Tibial artery (tissue), 4 donors: ENCODE results near the gene PSMG3.

Experiments
- DNase-seq, 2 donors: peaks; one replicate each; pipeline ENCODE4 v3.0.0-alpha.2; 2019
- H3K27ac ChIP-seq, 2 donors: fragments of 200-600 bp; sonication (generic) in 1 of 2; 1 replicate in 1 of 2; 2 replicates in 1 of 2; pipeline ENCODE4 v1.5.1; 2018 to 2019; ENCODE audit warnings: mild to moderate bottlenecking in 1 of 2
- H3K27me3 ChIP-seq, 2 donors: fragments of 200-600 bp; sonication (generic) in 1 of 2; one replicate each; pipeline versions ENCODE4 v1.5.1 to v1.6.0; 2016 to 2019
- H3K36me3 ChIP-seq, 3 donors: fragments of 200-600 bp; sonication (generic) in 2 of 3; one replicate each; pipeline ENCODE4 v1.5.1; 2016 to 2019; ENCODE audit warnings: mild to moderate bottlenecking in 2 of 3
- H3K4me1 ChIP-seq, 4 donors: fragments of 200-600 bp; sonication (generic) in 2 of 4; 1 replicate in 3 of 4; 2 replicates in 1 of 4; pipeline ENCODE4 v1.5.1; 2016 to 2019
- H3K4me3 ChIP-seq, 2 donors: fragments of 200-600 bp; sonication (generic) in 1 of 2; 1 replicate in 1 of 2; 2 replicates in 1 of 2; pipeline ENCODE4 v1.5.1; 2018 to 2019; ENCODE audit warnings: mild to moderate bottlenecking in 2 of 2
- H3K9me3 ChIP-seq, 3 donors: fragments of 200-600 bp; sonication (generic) in 1 of 3; one replicate each; pipeline ENCODE4 v1.5.1; 2016 to 2019
- intact Hi-C: fragments of 100-400 bp; cut with DNase I; formaldehyde crosslinking; loops from one replicate; pipeline ENCODE4 v1.15.0; 2023; ENCODE audit warnings: low total_unique reads
- TF ChIP-seq, protein P1 (sequence below), 2 experiments: fragments of 200-600 bp in 1 of 2; fragments of 450-650 bp in 1 of 2; IDR thresholded peaks; one replicate each; pipeline ENCODE4 v1.5.1; 2017 to 2019; ENCODE audit warnings: antibody characterized with exemption in 2 of 2, mild to moderate bottlenecking in 1 of 2, moderate library complexity in 1 of 2

Gene PSMG3

DNA sequence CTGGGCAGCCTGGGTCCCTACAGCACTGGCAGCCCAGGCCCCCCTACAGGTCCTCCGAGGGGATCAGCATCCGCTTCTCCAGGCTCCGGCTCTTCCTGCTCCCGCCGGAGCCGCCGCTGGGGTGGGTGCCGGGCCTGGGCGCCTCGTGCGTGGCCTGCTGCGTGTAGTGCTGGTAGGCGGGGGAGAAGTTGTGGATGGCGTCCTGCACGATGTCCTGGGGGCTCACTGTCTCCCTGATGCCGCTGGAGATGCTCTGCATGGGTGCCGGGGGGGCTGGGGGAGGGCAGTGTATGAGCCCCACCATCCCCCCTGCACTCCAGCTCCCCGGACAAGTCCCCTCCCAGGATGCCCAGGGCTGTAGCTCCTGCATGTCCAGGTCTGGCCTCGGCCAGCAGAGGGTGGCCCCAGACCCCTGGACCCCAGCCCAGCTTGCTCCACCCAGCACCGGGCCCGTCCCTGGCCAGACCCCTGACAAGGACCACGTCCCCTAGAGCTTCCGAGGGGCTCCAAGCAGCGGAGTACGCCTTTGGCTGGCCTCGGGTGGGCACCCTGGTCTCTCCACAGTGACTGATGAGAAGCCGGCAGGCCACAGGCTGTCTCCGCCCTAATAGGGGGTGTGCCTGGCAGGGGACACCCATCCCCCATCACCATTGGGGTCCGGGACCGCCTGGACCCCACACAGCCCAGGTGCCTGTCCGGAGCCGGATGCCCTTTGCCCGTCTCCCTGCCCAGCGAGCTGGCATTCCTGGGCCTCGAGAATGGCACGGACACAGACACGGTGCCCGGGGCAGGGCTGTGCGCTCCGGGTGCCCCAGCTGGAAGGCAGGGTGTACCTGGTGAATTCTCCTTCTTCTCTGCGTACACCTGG is 22.7 kb downstream of the PSMG3 start:
- intact Hi-C loops: no loop called here
- no peak overlapping the region for H3K4me3 ChIP-seq
- peaks cover 12 to 73% (median 33%) of the 10 kb centered on the region in 3 donors for H3K36me3 ChIP-seq
- TF ChIP-seq, protein P1, sequence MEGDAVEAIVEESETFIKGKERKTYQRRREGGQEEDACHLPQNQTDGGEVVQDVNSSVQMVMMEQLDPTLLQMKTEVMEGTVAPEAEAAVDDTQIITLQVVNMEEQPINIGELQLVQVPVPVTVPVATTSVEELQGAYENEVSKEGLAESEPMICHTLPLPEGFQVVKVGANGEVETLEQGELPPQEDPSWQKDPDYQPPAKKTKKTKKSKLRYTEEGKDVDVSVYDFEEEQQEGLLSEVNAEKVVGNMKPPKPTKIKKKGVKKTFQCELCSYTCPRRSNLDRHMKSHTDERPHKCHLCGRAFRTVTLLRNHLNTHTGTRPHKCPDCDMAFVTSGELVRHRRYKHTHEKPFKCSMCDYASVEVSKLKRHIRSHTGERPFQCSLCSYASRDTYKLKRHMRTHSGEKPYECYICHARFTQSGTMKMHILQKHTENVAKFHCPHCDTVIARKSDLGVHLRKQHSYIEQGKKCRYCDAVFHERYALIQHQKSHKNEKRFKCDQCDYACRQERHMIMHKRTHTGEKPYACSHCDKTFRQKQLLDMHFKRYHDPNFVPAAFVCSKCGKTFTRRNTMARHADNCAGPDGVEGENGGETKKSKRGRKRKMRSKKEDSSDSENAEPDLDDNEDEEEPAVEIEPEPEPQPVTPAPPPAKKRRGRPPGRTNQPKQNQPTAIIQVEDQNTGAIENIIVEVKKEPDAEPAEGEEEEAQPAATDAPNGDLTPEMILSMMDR (IDR thresholded peaks at IDR 0.05): no peak
- H3K27ac ChIP-seq: no peak overlapping the region
- no peak for DNase-seq
- H3K4me1 ChIP-seq: peaks cover 0 to 4% (median 2%) of the 10 kb centered on the region in 4 donors
- H3K9me3 ChIP-seq: no peaks in the 10 kb centered on the region
- no peaks in the 10 kb centered on the region for H3K27me3 ChIP-seq

DNA sequence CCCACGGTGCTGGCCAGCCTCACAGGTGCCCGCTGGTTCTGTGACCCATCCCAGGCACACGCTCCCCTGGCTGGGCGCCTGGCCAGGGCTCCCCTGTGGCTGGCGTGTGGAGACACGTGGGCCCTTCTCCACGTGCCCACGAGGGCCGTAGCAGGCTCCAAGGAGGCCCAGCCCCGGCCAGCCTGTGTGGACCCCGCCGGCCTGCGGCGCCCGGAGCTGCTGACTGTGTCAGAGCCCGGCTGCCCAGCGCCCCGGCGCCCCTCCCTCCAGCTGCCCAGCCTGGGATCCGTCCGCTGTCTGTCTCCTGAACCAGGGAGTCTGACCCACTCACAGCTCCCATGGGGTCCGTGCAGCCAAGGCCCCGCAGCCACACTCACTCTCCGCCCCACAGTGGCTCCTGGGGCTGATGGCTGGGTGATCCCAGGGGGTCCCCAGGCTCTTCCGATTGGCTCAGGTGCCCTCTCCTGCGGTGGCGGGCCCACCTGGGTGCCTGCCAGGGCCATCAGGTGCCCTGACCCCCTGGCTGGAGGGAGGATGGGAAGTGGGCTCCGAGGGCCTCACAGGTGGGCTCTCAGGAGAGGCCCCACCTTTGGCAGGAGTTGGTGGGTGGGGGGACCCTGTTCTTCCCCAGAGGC is 23.4 kb downstream of the PSMG3 start:
- peak in 1 of 2 donors; percentile 66 for DNase-seq
- H3K27ac ChIP-seq: no peak overlapping the region
- H3K36me3 ChIP-seq: peaks cover 14 to 81% (median 40%) of the 10 kb centered on the region in 3 donors
- TF ChIP-seq, protein P1 (IDR thresholded peaks at IDR 0.05): no peak
- intact Hi-C loops: no loop called here
- H3K9me3 ChIP-seq: no peaks in the 10 kb centered on the region
- H3K27me3 ChIP-seq: no peaks in the 10 kb centered on the region
- no peak overlapping the region for H3K4me3 ChIP-seq
- H3K4me1 ChIP-seq: peaks cover 0 to 4% (median 2%) of the 10 kb centered on the region in 4 donors

DNA sequence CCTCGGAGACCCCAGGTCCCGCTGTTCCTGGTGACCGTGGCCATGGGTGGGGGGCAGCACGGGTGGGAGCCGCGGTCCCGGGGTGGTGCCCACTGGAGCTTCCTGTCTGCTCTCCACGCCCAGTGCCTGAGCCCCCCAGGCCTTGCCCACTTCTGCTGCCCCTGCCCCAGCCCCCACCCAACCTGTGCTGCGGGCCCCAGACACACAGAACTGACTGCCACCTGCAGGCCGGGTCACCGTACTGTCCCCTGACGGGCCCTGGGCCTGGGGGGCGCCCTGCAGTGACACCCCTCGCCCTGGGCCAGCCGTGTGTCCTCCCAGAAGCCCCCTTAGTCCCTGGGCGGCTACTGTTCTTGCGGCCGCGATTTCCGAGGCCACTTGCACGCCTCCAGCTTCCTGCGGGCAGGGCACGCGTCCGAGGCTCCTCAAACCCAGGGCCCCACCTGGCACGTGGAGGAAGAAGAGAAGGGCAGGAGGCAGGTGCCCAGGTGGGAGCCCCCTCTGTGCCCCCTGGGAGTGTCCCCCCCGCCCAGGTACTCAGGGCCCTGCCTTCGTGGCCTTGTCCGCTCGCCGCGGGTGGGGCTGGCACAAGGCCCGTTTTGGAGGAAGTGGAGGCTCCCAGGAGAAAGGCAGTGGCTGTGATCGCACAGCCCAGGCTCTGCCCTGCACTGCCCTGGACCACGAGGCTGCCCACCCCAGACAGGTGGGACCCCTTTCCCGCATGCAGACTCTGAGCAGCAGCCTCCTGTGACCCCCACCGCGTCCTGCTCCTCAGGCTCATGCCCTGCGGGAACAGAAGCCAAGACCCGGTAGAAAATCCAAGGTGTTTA is 24.2 kb downstream of the PSMG3 start:
- no peak overlapping the region for H3K27ac ChIP-seq
- intact Hi-C loops: no loop called here
- TF ChIP-seq, protein P1 (IDR thresholded peaks at IDR 0.05): no peak
- DNase-seq: peak in 1 of 2 donors; percentile 69
- no peaks in the 10 kb centered on the region for H3K9me3 ChIP-seq
- H3K36me3 ChIP-seq: peaks cover 22 to 87% (median 48%) of the 10 kb centered on the region in 3 donors
- no peak overlapping the region for H3K4me3 ChIP-seq
- peaks cover 0 to 5% (median 2%) of the 10 kb centered on the region in 4 donors for H3K4me1 ChIP-seq
- no peaks in the 10 kb centered on the region for H3K27me3 ChIP-seq

DNA sequence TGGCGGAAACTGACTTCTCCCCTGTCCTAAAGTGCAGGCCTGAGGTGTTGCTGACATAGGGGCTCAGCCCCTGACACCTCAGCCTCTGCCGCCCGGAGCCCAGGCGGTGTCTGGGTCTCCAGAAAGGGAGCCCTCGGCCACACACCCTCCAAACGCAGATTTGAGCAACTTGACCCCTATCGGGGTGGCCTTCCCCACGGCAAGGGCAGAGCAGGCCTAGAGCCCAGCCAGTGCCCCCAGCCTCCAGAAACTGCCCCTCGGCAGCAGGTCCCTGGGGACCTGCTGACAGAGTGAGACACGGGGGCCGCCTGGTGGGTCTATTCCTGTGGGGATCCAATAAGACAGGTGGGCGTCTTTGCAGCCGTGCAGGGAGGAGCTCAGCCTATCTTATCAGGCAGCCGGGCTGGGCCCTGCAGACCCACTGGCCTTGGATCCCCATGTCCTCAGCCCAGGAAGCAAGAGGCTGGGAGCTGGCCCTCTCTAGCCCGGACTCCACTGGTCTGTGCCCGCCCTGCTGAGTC is 24.9 kb downstream of the PSMG3 start:
- no peak overlapping the region for H3K27ac ChIP-seq
- peaks cover 0 to 12% (median 2%) of the 10 kb centered on the region in 4 donors for H3K4me1 ChIP-seq
- intact Hi-C loops: no loop called here
- H3K27me3 ChIP-seq: no peaks in the 10 kb centered on the region
- no peaks in the 10 kb centered on the region for H3K9me3 ChIP-seq
- H3K36me3 ChIP-seq: peaks cover 29 to 87% (median 55%) of the 10 kb centered on the region in 3 donors
- no peak for DNase-seq
- H3K4me3 ChIP-seq: no peak overlapping the region
- TF ChIP-seq, protein P1 (IDR thresholded peaks at IDR 0.05): no peak
